Smooth muscle cell of the coronary artery (primary cell): ENCODE measurements around the gene DNAJB13. TPM values are rescaled to one million over a fixed set of nuclear protein-coding genes. Genes with fewer than 3 reads are reported as not detected.

ENCODE experiments used
- total RNA-seq: library from RNA; depleted of rRNA; stranded (reverse); fragments of >200 nt; gene quantifications from 2 replicates; pipeline ENCODE4 v1.2.3, GENCODE V29; 2014; ENCODE audit warnings: low replicate concordance

The DNAJB13 gene
- total RNA-seq, result 0.15 TPM in 1 of 2 replicates, not detected in the other

GRCh38 chr11:73950869-73951710 is at the start of gene DNAJB13:
Gene DNAJB13 (plus strand): TSS chr11:73951026. CDS start chr11:73951070, 44 bp downstream.

GRCh38 chr11:73982595-73982989 is 31.8 kb downstream of the DNAJB13 start, which contains the start of gene UCP2:
Gene UCP2 (minus strand): TSS chr11:73982843. CDS start chr11:73978378, 4,465 bp downstream.

GRCh38 chr11:74008373-74009229 is 57.8 kb downstream of the DNAJB13 start, which contains the start of gene UCP3:
Gene UCP3 (minus strand): TSS chr11:74009085. CDS start chr11:74007042, 2,043 bp downstream.

Other genes starting within 250 kb of the DNAJB13 start
- 91.0 and 150 TPM in 2 replicates for gene RAB6A, start 190.0 kb upstream of the DNAJB13 start, total RNA-seq
- 5.4 and 30.3 TPM in 2 replicates for gene MRPL48, start 163.2 kb upstream of the DNAJB13 start, total RNA-seq
- 81.8 and 91.6 TPM in 2 replicates for gene COA4, start 74.2 kb upstream of the DNAJB13 start, total RNA-seq
- 6.7 and 10.1 TPM in 2 replicates for gene PAAF1, start 74.0 kb upstream of the DNAJB13 start, total RNA-seq
- 0.60 TPM in 1 of 2 replicates, not detected in the other for gene UCP2, start 31.8 kb downstream of the DNAJB13 start, total RNA-seq
- 0.08 and 0.12 TPM in 2 replicates for gene UCP3, start 58.1 kb downstream of the DNAJB13 start, total RNA-seq
- gene C2CD3, start 220.0 kb downstream of the DNAJB13 start, total RNA-seq, result 5.3 and 8.0 TPM in 2 replicates
- 35.9 and 58.6 TPM in 2 replicates for gene PPME1, start 220.3 kb downstream of the DNAJB13 start, total RNA-seq